Caco-2 (cell line): ENCODE results near the gene KLHDC3. TPM values are rescaled to one million over a fixed set of nuclear protein-coding genes. Genes with fewer than 3 reads are reported as not detected.

Source experiments
- BruUV-seq: library from RNA; stranded (reverse); fragments of 400-500 nt; replicated peaks from 2 replicates; lab custom pipeline; 2021; lab: Mats Ljungman, UMichigan
- CTCF ChIA-PET: fragments of 300-600 bp; sonication (Branson Sonifier 250); formaldehyde crosslinking; loops from one replicate; lab custom pipeline; 2022; ENCODE audit warnings: antibody characterized with exemption; lab: Charles Lee
- POLR2A ChIA-PET: fragments of 300-600 bp; sonication (Branson Sonifier 250); formaldehyde crosslinking; loops from one replicate; lab custom pipeline; 2022; ENCODE audit warnings: antibody characterized with exemption; lab: Charles Lee
- DNase-seq, 2 experiments: peaks; one replicate each; pipeline versions ENCODE4 v3.0.0 to v3.0.0-alpha.2; 2020 to 2022
- H3K27me3 ChIP-seq: replicated peaks from 2 replicates; pipeline ENCODE4 v1.6.0; 2011; ENCODE audit warnings: low read length; ENCODE audit not compliant: control insufficient read depth, insufficient read depth
- H3K36me3 ChIP-seq: 2 replicates; pipeline ENCODE4 v1.5.1; 2011; ENCODE audit warnings: low read length; ENCODE audit not compliant: control insufficient read depth, insufficient read depth
- H3K4me1 ChIP-seq: fragments of 250-450 bp; sonication (Bioruptor Pico); 2 replicates; pipeline ENCODE4 v1.5.1; 2020; ENCODE audit warnings: mild to moderate bottlenecking
- H3K4me3 ChIP-seq: 2 replicates; pipeline ENCODE4 v1.5.1; 2011; ENCODE audit warnings: low read depth, mild to moderate bottlenecking, control low read depth, low read length
- H3K9me3 ChIP-seq: fragments of 250-450 bp; sonication (Bioruptor Pico); 2 replicates; pipeline ENCODE4 v1.5.1; 2020; ENCODE audit warnings: mild to moderate bottlenecking, moderate library complexity
- H3K27ac Mint-ChIP-seq: one replicate; pipeline ENCODE4 v1.8.0; 2022; ENCODE audit warnings: mixed read lengths; ENCODE audit not compliant: unreplicated experiment
- H3K27me3 Mint-ChIP-seq: one replicate; pipeline ENCODE4 v1.8.0; 2022; ENCODE audit warnings: mixed read lengths; ENCODE audit not compliant: insufficient read depth, unreplicated experiment
- H3K36me3 Mint-ChIP-seq: one replicate; pipeline ENCODE4 v1.8.0; 2022; ENCODE audit warnings: mild to moderate bottlenecking, mixed read lengths; ENCODE audit not compliant: insufficient read depth, unreplicated experiment
- H3K4me1 Mint-ChIP-seq: one replicate; pipeline ENCODE4 v1.8.0; 2022; ENCODE audit warnings: low read depth, mixed read lengths; ENCODE audit not compliant: unreplicated experiment
- H3K4me3 Mint-ChIP-seq: one replicate; pipeline ENCODE4 v1.8.0; 2022; ENCODE audit warnings: mild to moderate bottlenecking, moderate library complexity, mixed read lengths; ENCODE audit not compliant: unreplicated experiment
- H3K9me3 Mint-ChIP-seq: one replicate; pipeline ENCODE4 v1.8.0; 2022; ENCODE audit warnings: mixed read lengths; ENCODE audit not compliant: unreplicated experiment
- CTCF ChIP-seq, 2 experiments: fragments of 200-600 bp in 1 of 2; IDR thresholded peaks; 1 replicate in 1 of 2; 2 replicates in 1 of 2; pipeline versions ENCODE4 v1.5.1 to v1.8.0; 2011 to 2022; ENCODE audit warnings: antibody characterized with exemption in 1 of 2, control low read depth in 1 of 2, inconsistent platforms in 1 of 2, low read depth in 1 of 2, low read length in 1 of 2, mild to moderate bottlenecking in 1 of 2, moderate library complexity in 1 of 2; ENCODE audit not compliant: insufficient read depth in 1 of 2, severe bottlenecking in 1 of 2, unreplicated experiment in 1 of 2
- intact Hi-C: fragments of 100-400 bp; cut with micrococcal nuclease; formaldehyde crosslinking; loops from one replicate; pipeline ENCODE4 v1.10.0; 2022; ENCODE audit not compliant: unreplicated experiment
- total RNA-seq: library from RNA; stranded (reverse); gene quantifications from 2 replicates; pipeline ENCODE4 v1.2.3, GENCODE V29; 2022

KLHDC3 gene
- total RNA-seq, 1 experiment from 2014 or later: 66.8 TPM

GRCh38 chr6:42969431-42969830, 44.6 kb upstream of the KLHDC3 start:
- H3K4me3 Mint-ChIP-seq: no peak overlapping the region
- no TSS peak for BruUV-seq

GRCh38 chr6:42969934-42970333, 44.1 kb upstream of the KLHDC3 start:
- Mint-ChIP-seq H3K9me3 (no peaks in the 10 kb centered on the region), H3K27me3 (no peaks in the 10 kb centered on the region), H3K36me3 (peaks cover 6% of the 10 kb centered on the region), H3K27ac (no peak overlapping the region), H3K4me3 (no peak overlapping the region), H3K4me1 (peaks cover 4% of the 10 kb centered on the region)
- Histone ChIP-seq H3K4me1 (0 out of 2 replicates have a peak, but pooled peaks cover 6% of the 10 kb centered on the region), H3K9me3 (no peaks in the 10 kb centered on the region), H3K36me3 (no peaks in the 10 kb centered on the region), H3K4me3 (no peak overlapping the region), H3K27me3 (no peaks in the 10 kb centered on the region)
- no TSS peak for BruUV-seq
- intact Hi-C loops: no loop called here
- TF ChIP-seq CTCF (IDR thresholded peaks at IDR 0.05; ENCODE audit: insufficient read depth in 1 of 2, low read depth in 1 of 2, low read length in 1 of 2, severe bottlenecking in 1 of 2, unreplicated experiment in 1 of 2): no peak
- CTCF ChIA-PET: interaction anchor here (0.6 kb wide), 1 partner anchor 23 kb away, joined by 3 read pairs; no protein-coding TSS in a partner anchor
- DNase-seq: no peak
- POLR2A ChIA-PET: interaction anchor here (1.0 kb wide), 1 partner anchor 14 kb away, joined by 4 read pairs; the partner anchor contains the start of gene PPP2R5D

More at GRCh38 chr6:42969431-42969830, 44.6 kb upstream of the KLHDC3 start:
- H3K36me3 Mint-ChIP-seq: peaks cover 6% of the 10 kb centered on the region
- TF ChIP-seq CTCF (IDR thresholded peaks at IDR 0.05; ENCODE audit: insufficient read depth in 1 of 2, low read depth in 1 of 2, low read length in 1 of 2, severe bottlenecking in 1 of 2, unreplicated experiment in 1 of 2): no peak
- no peaks in the 10 kb centered on the region for H3K27me3 Mint-ChIP-seq
- CTCF ChIA-PET: no interaction called here
- DNase-seq: no peak
- H3K4me3 ChIP-seq: no peak overlapping the region
- intact Hi-C loops: no loop called here
- no peak overlapping the region for H3K27ac Mint-ChIP-seq
- H3K9me3 Mint-ChIP-seq: no peaks in the 10 kb centered on the region
- H3K4me1 ChIP-seq: 0 out of 2 replicates have a peak, but pooled peaks cover 6% of the 10 kb centered on the region
- H3K36me3 ChIP-seq: no peaks in the 10 kb centered on the region
- no peaks in the 10 kb centered on the region for H3K9me3 ChIP-seq
- POLR2A ChIA-PET: interaction anchor here (1.0 kb wide), 1 partner anchor 15 kb away, joined by 4 read pairs; the partner anchor contains the start of gene PPP2R5D
- peaks cover 4% of the 10 kb centered on the region for H3K4me1 Mint-ChIP-seq
- H3K27me3 ChIP-seq: no peaks in the 10 kb centered on the region

- H3K36me3 Mint-ChIP-seq: peaks cover 6% of the 10 kb centered on the region
- no peak for DNase-seq
- Histone ChIP-seq H3K36me3 (no peaks in the 10 kb centered on the region), H3K9me3 (no peaks in the 10 kb centered on the region), H3K4me3 (no peak overlapping the region), H3K4me1 (0 out of 2 replicates have a peak, but pooled peaks cover 6% of the 10 kb centered on the region), H3K27me3 (no peaks in the 10 kb centered on the region)
- H3K27ac Mint-ChIP-seq: no peak overlapping the region
- POLR2A ChIA-PET: interaction anchor here (0.9 kb wide), 1 partner anchor 13 kb away, joined by 3 read pairs; the partner anchor contains the start of gene PPP2R5D
- no peaks in the 10 kb centered on the region for H3K9me3 Mint-ChIP-seq
- H3K4me1 Mint-ChIP-seq: peaks cover 4% of the 10 kb centered on the region
- BruUV-seq: no TSS peak
- CTCF ChIA-PET: no interaction called here
- H3K4me3 Mint-ChIP-seq: no peak overlapping the region
- intact Hi-C loops: no loop called here
- no peaks in the 10 kb centered on the region for H3K27me3 Mint-ChIP-seq
- TF ChIP-seq CTCF (IDR thresholded peaks at IDR 0.05; ENCODE audit: insufficient read depth in 1 of 2, low read depth in 1 of 2, low read length in 1 of 2, severe bottlenecking in 1 of 2, unreplicated experiment in 1 of 2): no peak
These were observed 43.0 kb upstream of the KLHDC3 start for GRCh38 chr6:42970871-42971612.
